ENCODE data around the gene SBK3. TPM values are rescaled to one million over a fixed set of nuclear protein-coding genes. Genes with fewer than 3 reads are reported as not detected.

SBK3 gene
- total and polyA plus RNA-seq, 7 donors, result 0.79 to 30.8 (median 7.9) TPM

DNA sequence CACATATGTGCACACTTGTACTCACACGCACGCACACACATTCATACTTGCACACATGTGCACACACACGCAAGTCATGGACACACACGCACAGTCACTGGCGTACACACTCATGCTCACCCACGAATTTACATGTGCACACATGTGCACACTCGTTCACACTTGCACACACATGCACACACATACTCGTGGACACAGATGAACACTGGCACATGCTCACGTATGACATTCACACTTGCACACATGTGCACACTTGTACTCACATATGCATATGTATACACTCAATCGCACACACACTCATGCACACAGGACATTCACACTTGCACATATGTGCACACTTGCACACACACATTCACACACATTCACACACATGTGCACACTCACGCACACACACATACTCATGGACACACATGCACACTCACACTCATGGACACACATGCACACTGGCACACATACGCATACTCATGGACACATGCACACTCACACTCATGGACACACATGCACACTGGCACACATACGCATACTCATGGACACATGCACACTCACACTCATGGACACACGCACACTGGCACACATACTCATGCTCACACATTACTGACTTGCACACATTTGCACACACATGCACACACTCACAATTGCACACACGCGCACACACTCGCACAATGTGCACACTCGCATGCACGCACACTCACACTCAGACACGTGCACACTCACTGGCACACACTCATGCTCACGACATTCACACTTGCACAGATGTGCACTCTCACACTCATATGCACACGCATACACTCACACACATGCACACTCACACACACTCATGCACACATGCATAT lies 17.9 kb downstream of the SBK3 start:
- intact Hi-C loops (cut with DNase I), result loop anchor here in 1 of 2 donors (2.0 kb wide), 1 partner anchor 15 kb away; no protein-coding TSS in a partner anchor
- TF ChIP-seq, protein P1, sequence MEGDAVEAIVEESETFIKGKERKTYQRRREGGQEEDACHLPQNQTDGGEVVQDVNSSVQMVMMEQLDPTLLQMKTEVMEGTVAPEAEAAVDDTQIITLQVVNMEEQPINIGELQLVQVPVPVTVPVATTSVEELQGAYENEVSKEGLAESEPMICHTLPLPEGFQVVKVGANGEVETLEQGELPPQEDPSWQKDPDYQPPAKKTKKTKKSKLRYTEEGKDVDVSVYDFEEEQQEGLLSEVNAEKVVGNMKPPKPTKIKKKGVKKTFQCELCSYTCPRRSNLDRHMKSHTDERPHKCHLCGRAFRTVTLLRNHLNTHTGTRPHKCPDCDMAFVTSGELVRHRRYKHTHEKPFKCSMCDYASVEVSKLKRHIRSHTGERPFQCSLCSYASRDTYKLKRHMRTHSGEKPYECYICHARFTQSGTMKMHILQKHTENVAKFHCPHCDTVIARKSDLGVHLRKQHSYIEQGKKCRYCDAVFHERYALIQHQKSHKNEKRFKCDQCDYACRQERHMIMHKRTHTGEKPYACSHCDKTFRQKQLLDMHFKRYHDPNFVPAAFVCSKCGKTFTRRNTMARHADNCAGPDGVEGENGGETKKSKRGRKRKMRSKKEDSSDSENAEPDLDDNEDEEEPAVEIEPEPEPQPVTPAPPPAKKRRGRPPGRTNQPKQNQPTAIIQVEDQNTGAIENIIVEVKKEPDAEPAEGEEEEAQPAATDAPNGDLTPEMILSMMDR (IDR thresholded peaks at IDR 0.05), result no peak
- no peak overlapping the region for H3K4me3 ChIP-seq
- H3K9me3 ChIP-seq, result no peaks in the 10 kb centered on the region
- no peak for ATAC-seq
- no peaks in the 10 kb centered on the region for H3K36me3 ChIP-seq (ENCODE audit: insufficient read depth in 1 of 2, low read depth in 1 of 2)
- 79 to 89% (median 84%) methylated on average over 22 of the region's 22 CpGs for WGBS, 3 donors
- H3K27me3 ChIP-seq (ENCODE audit: insufficient read depth in 3 of 3, low read length in 2 of 3), result no peaks in the 10 kb centered on the region
- no peak overlapping the region for H3K27ac ChIP-seq
- peaks cover 10% of the 10 kb centered on the region for H3K4me1 ChIP-seq
- no peak for DNase-seq

DNA sequence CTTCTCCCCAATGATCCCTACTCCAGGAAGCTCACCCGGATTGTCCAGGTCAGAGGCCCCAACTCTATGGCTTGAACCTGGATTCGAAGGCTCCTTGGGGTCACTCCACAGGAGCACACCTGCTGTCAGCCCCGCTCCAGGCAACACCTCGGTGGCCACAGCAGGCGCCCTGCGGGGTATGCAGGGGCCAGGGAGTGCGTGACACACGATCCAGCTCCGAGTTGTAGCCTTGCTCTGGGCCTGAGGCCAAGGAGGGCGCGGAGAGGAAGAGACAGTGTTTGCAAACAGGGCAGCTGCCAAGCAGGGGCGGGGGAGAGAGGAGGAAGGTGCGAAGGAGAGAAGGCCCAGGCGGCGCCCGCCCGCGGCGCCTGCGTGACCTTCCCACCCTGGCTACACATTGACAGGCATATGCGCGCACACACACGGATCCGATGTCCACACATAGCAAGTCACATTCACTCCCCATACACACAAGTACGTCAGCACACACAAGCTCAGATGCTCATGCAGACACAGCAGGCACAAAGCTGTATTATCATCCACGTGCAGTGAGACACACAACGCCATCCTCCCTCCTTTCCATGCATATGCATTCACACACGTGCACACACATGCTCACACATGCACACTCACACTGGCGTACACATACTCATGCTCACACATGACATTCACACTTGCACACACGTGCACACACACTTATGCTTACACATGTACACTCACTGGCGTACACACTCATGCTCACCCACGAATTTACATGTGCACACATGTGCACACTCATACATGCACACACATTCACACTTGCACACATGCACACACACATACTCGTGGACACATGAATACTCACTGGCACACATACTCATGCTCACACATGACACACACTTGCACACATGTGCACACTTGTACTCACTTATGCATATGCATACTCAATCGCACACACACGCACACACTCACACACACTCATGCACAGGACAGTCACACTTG lies 18.8 kb downstream of the SBK3 start:
- ATAC-seq, result peak; percentile 74 to 81 (median 78)
- no peak overlapping the region for H3K4me3 ChIP-seq
- no peaks in the 10 kb centered on the region for H3K9me3 ChIP-seq
- DNase-seq, result peak; percentile 78 to 93
- peak overlapping the region; percentile 68 for H3K27ac ChIP-seq
- TF ChIP-seq, protein P1 (IDR thresholded peaks at IDR 0.05), result no peak
- WGBS, 3 donors, result 20 to 27% (median 21%) methylated on average over 32 to 35 of the region's 35 CpGs
- intact Hi-C loops (cut with DNase I), result loop anchor here in 1 of 2 donors (2.0 kb wide), 1 partner anchor 16 kb away; no protein-coding TSS in a partner anchor
- H3K27me3 ChIP-seq (ENCODE audit: insufficient read depth in 3 of 3, low read length in 2 of 3), result no peaks in the 10 kb centered on the region
- H3K36me3 ChIP-seq (ENCODE audit: insufficient read depth in 1 of 2, low read depth in 1 of 2), result no peaks in the 10 kb centered on the region
- H3K4me1 ChIP-seq, result peaks cover 14% of the 10 kb centered on the region

DNA sequence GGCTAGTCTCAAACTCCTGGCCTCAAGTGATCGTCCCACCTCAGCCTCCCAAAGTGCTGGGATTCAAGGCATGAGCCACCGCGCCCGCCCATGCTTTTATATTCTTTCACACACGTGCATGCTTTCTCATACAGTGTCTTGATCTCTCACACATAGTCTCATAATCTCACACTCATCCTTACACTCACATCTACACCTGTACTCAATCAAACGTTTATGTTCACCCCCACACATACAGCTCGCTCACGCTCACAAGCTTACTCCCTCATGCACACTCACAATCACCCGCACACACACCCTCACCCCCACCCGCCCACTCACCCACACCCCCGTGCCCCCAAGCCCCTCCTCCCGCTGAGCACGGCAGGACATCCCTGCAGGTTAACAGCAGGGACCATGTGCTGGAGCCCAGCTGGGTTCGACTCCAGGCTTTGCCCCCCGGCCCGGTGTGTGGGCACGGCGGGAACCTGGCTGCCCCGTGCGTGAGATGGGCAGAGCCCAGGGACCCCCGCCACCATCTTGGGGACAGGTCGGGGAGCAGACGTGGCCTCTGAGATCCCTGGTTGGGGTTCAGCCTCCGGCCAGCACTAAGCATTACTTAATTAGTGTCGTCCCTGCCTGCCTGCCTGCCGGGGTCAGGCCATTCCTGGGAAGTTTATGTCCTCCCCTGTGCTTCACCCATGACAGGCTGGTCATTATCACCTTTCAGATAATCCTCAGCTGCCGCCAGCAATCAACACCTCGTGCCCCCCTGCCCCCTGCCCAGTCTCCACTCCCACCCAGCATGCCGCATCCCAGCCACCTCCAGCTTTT lies 19.8 kb downstream of the SBK3 start:
- Histone ChIP-seq H3K4me1 (peaks cover 22% of the 10 kb centered on the region), H3K36me3 (ENCODE audit: insufficient read depth in 1 of 2, low read depth in 1 of 2) (no peaks in the 10 kb centered on the region), H3K27ac (peak overlapping the region; percentile 68), H3K9me3 (no peaks in the 10 kb centered on the region), H3K4me3 (peak overlapping the region; percentile 22), H3K27me3 (ENCODE audit: insufficient read depth in 3 of 3, low read length in 2 of 3) (no peaks in the 10 kb centered on the region)
- DNase-seq, result no peak
- ATAC-seq, result peak in 1 of 4 donors; percentile 4
- 37 to 43% (median 42%) methylated on average over 29 of the region's 29 CpGs for WGBS, 3 donors
- intact Hi-C loops (cut with DNase I), result loop anchor here in 1 of 2 donors (2.0 kb wide), 1 partner anchor 17 kb away; no protein-coding TSS in a partner anchor
- TF ChIP-seq, protein P1 (IDR thresholded peaks at IDR 0.05), result no peak

DNA sequence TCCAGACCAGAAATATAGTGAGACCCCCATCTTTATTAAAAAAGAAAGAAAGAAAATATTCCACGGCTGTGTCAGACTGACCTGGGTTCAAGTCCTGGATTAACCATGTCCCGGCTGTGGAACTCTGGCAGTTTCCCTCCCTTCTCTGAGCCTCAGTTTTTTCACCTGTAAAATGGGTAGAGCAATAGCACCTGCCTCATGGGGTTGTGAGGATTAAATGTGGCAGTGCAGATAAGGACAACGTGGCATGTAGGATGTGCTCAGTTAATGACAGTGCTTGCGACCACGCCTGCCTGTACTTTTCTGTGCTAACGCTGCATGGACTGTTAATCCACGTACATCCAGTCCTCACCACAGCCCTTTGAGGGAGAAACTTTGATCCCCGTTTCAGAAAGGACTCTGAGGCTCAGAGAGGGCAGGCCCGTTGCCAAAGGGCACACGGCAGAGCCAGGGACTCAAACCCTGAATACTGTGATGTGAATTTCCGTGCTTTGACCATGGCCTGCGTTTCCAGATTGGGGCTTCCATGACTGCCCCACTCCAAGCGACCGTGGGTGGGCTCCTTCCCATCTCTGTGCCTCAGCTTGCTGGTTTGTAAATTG lies 24.6 kb downstream of the SBK3 start:
- WGBS, 3 donors, result 38 to 65% (median 39%) methylated on average over 14 of the region's 14 CpGs
- intact Hi-C loops (cut with DNase I), result no loop called here
- Histone ChIP-seq H3K9me3 (no peaks in the 10 kb centered on the region), H3K4me3 (no peak overlapping the region), H3K4me1 (peaks cover 17% of the 10 kb centered on the region), H3K36me3 (ENCODE audit: insufficient read depth in 1 of 2, low read depth in 1 of 2) (no peaks in the 10 kb centered on the region), H3K27ac (peak overlapping the region; percentile 91), H3K27me3 (ENCODE audit: insufficient read depth in 3 of 3, low read length in 2 of 3) (no peaks in the 10 kb centered on the region)
- peak in 1 of 2 donors; percentile 73 for DNase-seq
- TF ChIP-seq, protein P1 (IDR thresholded peaks at IDR 0.05), result no peak
- ATAC-seq, result peak in 3 of 4 donors; percentile 4 to 40 (median 32)

All from psoas muscle (tissue), 8 donors.